ENCODE measurements around the gene ANKRD11.

DNA sequence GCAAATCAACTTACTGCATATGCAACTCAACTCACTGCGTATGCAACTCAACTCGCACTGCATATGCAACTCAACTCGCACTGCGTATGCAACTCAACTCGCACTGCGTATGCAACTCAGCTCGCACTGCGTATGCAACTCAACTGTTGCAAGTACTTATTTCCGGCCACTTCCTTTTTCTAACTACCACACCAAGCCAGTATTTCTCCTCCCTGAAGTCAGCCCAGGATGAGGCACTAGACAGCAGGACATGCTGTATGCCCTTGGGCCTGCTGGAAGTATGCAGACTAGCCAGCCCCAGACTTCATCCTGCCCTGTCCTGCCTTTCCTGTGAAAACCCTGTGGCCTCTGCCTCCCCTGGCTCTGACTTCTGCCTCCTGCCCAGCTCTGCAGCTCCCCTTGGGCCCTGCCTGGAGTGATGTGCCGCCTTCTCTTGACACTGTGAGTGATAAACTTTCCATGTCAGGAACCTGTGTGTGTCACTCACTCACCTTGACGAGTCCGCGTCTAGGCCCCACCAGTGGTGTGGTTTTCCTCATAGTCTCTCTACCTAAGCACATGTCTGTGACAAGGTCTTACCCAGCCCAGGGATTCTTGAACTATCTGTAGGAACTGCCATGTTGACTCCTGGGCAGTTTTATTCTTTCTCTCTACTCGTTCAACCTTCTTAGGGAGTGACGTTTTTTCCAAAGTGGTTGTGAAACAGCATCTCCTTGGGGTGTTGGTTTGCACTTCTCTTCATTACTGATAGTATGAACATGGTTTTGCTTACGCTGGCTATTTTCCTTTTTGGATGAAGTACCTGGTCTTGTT is 256.5 kb downstream of the ANKRD11 start:
- TF ChIP-seq POLR2AphosphoS5 (IDR thresholded peaks at IDR 0.05; ENCODE audit: low read depth, low read length): no peak
- TF ChIP-seq, protein P1, sequence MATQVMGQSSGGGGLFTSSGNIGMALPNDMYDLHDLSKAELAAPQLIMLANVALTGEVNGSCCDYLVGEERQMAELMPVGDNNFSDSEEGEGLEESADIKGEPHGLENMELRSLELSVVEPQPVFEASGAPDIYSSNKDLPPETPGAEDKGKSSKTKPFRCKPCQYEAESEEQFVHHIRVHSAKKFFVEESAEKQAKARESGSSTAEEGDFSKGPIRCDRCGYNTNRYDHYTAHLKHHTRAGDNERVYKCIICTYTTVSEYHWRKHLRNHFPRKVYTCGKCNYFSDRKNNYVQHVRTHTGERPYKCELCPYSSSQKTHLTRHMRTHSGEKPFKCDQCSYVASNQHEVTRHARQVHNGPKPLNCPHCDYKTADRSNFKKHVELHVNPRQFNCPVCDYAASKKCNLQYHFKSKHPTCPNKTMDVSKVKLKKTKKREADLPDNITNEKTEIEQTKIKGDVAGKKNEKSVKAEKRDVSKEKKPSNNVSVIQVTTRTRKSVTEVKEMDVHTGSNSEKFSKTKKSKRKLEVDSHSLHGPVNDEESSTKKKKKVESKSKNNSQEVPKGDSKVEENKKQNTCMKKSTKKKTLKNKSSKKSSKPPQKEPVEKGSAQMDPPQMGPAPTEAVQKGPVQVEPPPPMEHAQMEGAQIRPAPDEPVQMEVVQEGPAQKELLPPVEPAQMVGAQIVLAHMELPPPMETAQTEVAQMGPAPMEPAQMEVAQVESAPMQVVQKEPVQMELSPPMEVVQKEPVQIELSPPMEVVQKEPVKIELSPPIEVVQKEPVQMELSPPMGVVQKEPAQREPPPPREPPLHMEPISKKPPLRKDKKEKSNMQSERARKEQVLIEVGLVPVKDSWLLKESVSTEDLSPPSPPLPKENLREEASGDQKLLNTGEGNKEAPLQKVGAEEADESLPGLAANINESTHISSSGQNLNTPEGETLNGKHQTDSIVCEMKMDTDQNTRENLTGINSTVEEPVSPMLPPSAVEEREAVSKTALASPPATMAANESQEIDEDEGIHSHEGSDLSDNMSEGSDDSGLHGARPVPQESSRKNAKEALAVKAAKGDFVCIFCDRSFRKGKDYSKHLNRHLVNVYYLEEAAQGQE (IDR thresholded peaks at IDR 0.05; ENCODE audit: insufficient read depth in 1 of 2, low read depth in 2 of 2, low read length in 2 of 2): no peak
- TF ChIP-seq SIN3A (IDR thresholded peaks at IDR 0.05; ENCODE audit: borderline replicate concordance, insufficient read depth, low read length): no peak
